Measurements from ENCODE around the gene SRP9.
A peak's percentile ranks its signal among the peaks of the same experiment; 100 is the strongest.

SRP9 gene, protein sequence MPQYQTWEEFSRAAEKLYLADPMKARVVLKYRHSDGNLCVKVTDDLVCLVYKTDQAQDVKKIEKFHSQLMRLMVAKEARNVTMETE

DNA sequence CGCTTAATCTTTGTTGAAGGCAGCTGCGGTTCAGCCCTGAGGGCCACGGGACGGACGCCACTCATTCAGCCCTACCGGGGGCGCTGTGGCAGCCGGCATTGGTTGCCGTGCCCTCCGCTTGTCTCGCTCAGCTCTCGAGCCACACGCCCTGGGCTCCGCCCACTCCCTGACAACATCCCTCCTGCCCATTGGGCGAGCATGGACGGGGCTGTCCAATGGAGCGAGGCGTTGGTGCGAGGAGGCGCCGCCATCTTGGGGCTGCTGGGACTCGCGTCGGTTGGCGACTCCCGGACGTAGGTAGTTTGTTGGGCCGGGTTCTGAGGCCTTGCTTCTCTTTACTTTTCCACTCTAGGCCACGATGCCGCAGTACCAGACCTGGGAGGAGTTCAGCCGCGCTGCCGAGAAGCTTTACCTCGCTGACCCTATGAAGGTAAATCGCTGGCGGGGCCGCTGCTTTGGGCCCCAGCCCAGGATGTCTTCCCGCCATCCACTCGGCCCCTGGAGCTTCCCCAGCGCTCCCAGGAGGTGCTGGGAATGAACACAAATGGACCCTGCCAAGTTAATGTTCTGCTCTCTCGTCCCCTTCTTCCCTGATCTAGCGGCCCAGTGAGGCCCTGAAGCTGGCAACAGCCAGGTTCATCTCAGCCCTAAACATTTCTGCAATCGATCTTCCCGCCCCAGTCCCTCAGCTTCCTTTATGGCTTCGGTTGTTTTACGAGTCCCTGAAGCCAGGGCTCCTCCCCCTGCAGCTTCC, at the start of gene SRP9:
Gene SRP9 (plus strand): TSS at position 244 of the 754 bp plus-strand sequence. CDS start 115 bp downstream, at position 359.
- no peak within 1 kb of the TSS for H3K4me3 Mint-ChIP-seq
- peaks cover 4% of the 10 kb centered on the region for H3K27me3 Mint-ChIP-seq (ENCODE audit: low read depth)
- TF ChIP-seq, protein P1, sequence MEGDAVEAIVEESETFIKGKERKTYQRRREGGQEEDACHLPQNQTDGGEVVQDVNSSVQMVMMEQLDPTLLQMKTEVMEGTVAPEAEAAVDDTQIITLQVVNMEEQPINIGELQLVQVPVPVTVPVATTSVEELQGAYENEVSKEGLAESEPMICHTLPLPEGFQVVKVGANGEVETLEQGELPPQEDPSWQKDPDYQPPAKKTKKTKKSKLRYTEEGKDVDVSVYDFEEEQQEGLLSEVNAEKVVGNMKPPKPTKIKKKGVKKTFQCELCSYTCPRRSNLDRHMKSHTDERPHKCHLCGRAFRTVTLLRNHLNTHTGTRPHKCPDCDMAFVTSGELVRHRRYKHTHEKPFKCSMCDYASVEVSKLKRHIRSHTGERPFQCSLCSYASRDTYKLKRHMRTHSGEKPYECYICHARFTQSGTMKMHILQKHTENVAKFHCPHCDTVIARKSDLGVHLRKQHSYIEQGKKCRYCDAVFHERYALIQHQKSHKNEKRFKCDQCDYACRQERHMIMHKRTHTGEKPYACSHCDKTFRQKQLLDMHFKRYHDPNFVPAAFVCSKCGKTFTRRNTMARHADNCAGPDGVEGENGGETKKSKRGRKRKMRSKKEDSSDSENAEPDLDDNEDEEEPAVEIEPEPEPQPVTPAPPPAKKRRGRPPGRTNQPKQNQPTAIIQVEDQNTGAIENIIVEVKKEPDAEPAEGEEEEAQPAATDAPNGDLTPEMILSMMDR (IDR thresholded peaks at IDR 0.05; ENCODE audit: unreplicated experiment in 3 of 3): peak; percentile 84 to 97 (median 88)
- H3K9me3 Mint-ChIP-seq: no peaks in the 10 kb centered on the region
- no peak within 1 kb of the TSS for H3K27ac Mint-ChIP-seq
- H3K36me3 Mint-ChIP-seq (ENCODE audit: low read depth): peaks cover 12% of the 10 kb centered on the region
- peaks cover 35% of the 10 kb centered on the region for H3K4me1 Mint-ChIP-seq

DNA sequence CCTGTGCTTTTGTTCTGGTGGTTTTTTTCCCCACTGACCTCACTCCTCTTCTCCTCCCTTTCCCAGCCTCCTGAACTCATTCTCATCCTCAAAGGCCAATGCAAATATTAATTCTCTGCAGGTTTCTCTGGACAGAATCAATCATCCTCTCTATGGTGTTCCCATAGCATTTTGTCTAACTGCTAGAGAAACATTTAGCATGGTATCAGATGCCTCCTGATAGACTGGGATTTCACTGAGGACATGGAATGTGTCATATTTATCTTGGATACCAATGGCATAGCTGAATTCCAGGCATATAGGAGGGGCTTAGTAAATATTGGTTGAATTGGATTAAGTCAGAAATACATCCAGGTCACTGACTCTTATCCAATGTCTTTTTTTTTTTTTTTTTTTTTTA, 46.1 kb upstream of the SRP9 start:
- Mint-ChIP-seq H3K27ac (no peak overlapping the region), H3K9me3 (no peaks in the 10 kb centered on the region), H3K4me3 (no peak overlapping the region), H3K36me3 (ENCODE audit: low read depth) (no peaks in the 10 kb centered on the region), H3K4me1 (peaks cover 29% of the 10 kb centered on the region), H3K27me3 (ENCODE audit: low read depth) (peaks cover 4% of the 10 kb centered on the region)
- TF ChIP-seq, protein P1 (IDR thresholded peaks at IDR 0.05; ENCODE audit: unreplicated experiment in 3 of 3): no peak

DNA sequence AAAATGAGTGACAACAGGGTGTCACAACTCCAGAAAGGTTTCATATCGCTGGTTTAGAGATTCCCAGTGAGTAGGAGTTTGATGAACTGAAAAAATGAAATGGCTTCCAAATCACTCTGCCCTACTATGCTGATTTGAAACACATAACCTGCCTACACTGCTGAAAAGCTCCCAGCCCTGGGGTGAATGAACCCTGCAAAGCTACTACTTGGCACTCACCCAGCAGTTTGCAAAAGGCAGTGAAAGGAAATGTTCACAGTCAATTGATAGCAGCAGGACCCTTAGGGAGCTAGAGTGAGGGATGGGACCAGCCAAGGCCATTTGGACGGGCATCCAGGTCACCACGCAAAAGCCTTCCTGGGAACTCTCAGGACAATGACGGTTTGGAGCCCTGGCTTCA, 44.4 kb upstream of the SRP9 start:
- Mint-ChIP-seq H3K9me3 (no peaks in the 10 kb centered on the region), H3K4me1 (peaks cover 42% of the 10 kb centered on the region), H3K36me3 (ENCODE audit: low read depth) (no peaks in the 10 kb centered on the region), H3K27ac (peak overlapping the region in 2 of 3 experiments; percentile 14 to 38), H3K4me3 (no peak overlapping the region), H3K27me3 (ENCODE audit: low read depth) (peaks cover 4% of the 10 kb centered on the region)
- TF ChIP-seq, protein P1 (IDR thresholded peaks at IDR 0.05; ENCODE audit: unreplicated experiment in 3 of 3): no peak

DNA sequence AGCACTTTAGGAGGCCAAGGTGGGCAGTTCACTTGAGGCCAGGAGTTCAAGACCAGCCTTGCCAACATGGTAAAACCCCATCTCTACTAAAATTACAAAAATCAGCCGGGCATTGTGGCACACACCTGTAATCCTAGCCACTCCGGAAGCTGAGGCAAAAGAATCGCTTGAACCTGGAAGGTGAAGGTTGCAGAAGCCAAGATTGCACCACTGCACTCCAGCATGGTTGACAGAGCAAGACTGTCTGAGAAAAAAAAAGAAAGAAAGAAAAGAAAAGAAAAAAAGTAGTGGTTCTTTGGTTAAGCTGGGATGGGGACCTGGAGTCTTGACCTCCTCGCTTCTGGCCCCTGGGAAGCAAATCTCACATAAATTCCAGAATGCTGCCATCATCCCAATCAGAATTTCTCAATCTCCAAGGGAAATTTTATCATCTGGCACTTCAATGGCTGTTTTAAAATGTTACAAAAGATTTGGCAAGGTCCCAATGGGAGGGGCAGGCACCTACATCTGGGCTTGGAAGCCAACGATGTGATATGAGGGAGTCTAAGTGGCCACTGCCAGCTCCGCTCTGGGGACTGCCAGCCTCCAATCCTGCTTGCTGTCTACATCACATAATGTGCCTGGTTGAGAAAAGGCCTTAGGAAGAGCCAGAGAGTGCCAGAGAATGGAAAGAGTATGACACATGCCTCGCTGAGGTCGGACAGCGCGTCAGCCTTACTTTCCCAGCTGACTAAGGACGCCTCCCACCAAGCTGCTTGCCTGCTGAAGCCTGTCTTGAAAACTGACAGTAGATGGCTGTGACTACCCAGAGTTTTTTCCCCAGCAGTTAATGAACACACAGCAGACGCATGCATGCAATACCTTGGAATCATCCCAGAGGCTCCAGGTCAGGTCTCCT, 42.1 kb upstream of the SRP9 start:
- no peaks in the 10 kb centered on the region for H3K36me3 Mint-ChIP-seq (ENCODE audit: low read depth)
- H3K4me1 Mint-ChIP-seq: peaks cover 42% of the 10 kb centered on the region
- H3K9me3 Mint-ChIP-seq: no peaks in the 10 kb centered on the region
- peaks cover 4% of the 10 kb centered on the region for H3K27me3 Mint-ChIP-seq (ENCODE audit: low read depth)
- peak overlapping the region in 1 of 3 experiments; percentile 12 for H3K4me3 Mint-ChIP-seq
- H3K27ac Mint-ChIP-seq: peak overlapping the region; percentile 27 to 85 (median 83)
- TF ChIP-seq, protein P1 (IDR thresholded peaks at IDR 0.05; ENCODE audit: unreplicated experiment in 3 of 3): no peak

DNA sequence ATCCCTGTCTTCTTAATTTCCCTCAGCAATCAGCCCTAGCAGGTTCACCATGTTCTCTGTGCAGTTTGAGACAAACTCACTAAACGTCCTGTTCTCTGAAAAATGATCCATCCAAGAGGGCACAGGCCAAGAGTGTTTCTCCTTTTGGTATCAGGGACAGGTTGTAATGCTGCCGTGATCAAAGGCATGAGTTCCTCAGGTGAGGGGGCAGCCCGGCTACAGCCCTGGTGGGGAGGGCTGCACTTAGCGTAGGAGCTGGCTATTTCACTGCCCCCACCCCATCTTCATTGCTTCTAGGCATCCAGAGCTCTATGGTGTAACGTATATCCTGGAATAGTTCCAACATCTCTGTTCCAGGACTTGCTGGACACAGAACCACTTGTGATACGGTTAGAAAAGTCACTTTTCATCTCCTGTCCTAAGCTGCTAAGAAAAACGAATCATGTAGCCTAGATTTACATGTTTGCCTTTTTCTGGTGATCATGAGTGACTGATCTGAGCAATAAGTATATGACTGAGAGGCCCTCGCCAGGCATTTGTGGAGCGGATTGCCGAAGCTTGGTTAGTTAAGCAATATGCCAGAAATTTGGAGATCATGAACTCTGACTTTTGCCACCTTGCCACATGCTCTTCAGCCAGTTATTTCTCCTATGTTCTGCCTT, 41.1 kb upstream of the SRP9 start:
- TF ChIP-seq, protein P1 (IDR thresholded peaks at IDR 0.05; ENCODE audit: unreplicated experiment in 3 of 3): no peak

More for the DNA sequence above, 41.1 kb upstream of the SRP9 start:
- Mint-ChIP-seq H3K4me1 (peaks cover 42% of the 10 kb centered on the region), H3K9me3 (no peaks in the 10 kb centered on the region), H3K27me3 (ENCODE audit: low read depth) (peaks cover 4% of the 10 kb centered on the region), H3K36me3 (ENCODE audit: low read depth) (no peaks in the 10 kb centered on the region), H3K27ac (peak overlapping the region; percentile 27 to 85 (median 83)), H3K4me3 (no peak overlapping the region)

Data from nephron (organoid).